HG03280 (cell line): ENCODE data around the gene UPF3A.
"Not testable (repeated sequence)": the region's sequence is repeated elsewhere in the genome, so short reads cannot be mapped to it uniquely, and the experiment has no call there.

Source experiments
- ATAC-seq: cut with Tn5 transposase; IDR thresholded peaks from one replicate; pipeline ENCODE4 v1.9.1; 2021; ENCODE audit warnings: mild to moderate bottlenecking, moderate library complexity; ENCODE audit not compliant: unreplicated experiment

The UPF3A gene

GRCh38 chr13:114281351-114282040, at the start of gene UPF3A:
Gene UPF3A, plus strand, starts transcription at chr13:114281601. Its CDS starts 39 bp downstream, at chr13:114281640.
- peak; percentile 70 for ATAC-seq

- ATAC-seq = no peak
Measured at GRCh38 chr13:114231886-114232285, 49.5 kb upstream of the UPF3A start.

DNA sequence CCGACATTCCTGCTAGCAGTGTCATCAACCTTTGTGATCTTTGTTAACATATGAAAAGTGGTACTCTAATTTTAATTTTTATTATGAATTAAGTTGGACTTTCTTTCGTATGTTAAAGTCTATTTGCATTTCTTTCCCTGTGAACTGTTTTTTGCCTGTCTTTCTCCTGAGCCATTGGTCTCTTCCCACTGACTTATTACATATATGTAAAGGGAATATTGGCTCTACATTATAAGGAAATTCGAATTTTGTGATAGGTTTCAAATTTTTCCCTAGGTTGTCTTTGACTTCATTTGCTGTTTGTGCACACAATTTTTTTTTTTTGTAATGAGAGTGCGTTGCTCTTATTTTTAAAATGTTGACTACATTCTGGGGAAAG, 47.1 kb upstream of the UPF3A start:
- ATAC-seq = no peak

- ATAC-seq = peak; percentile 87
Measured at GRCh38 chr13:114234645-114235421, 46.6 kb upstream of the UPF3A start, which contains the start of gene CDC16. Gene CDC16, plus strand, starts transcription at chr13:114234897. Its CDS starts 188 bp downstream, at chr13:114235085.

- ATAC-seq = no peak
Measured at GRCh38 chr13:114235697-114236096, 45.7 kb upstream of the UPF3A start.

GRCh38 chr13:114236227-114236626, 45.2 kb upstream of the UPF3A start:
- ATAC-seq = no peak

GRCh38 chr13:114237415-114238112, 43.8 kb upstream of the UPF3A start:
- no peak for ATAC-seq

GRCh38 chr13:114241918-114242317, 39.5 kb upstream of the UPF3A start:
- ATAC-seq = no peak

DNA sequence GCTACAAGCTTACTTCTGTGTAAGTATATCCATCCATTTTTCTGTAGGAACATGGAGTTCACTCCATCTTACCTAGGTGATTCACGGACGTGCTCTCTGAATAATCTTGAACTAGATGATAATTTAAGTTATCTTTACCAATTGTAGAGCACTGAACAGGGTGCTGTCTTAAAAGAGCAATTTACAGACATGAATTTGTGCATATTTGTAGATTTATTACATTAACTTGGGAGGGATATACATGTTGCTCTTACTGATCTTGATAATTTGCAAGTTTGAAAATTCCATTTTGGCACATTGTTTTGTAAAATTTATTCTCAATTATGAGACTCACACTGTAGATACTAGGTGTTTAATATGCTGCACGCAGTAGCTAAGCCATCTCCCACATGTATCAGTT, 37.4 kb upstream of the UPF3A start:
- no peak for ATAC-seq

GRCh38 chr13:114244637-114245036, 36.8 kb upstream of the UPF3A start:
- ATAC-seq = no peak

DNA sequence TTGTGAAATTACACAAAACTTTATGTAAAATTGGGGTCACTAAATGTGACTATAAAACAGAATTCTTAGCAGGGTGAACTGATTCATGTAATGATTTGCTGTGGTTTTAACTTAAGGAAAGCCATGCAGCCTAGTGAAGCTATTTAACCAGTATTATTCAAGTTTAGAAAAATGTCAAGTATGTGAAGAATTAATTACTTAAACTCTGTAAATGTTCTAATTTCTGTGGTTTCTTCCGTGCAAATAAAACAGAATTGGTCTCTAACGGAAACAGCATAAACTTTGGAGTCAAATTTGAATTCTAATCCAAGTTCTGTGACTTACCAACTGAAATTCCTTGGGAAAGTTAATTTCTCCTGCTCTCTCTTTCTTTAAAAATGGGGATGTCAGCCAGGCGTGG, 33.4 kb upstream of the UPF3A start:
- ATAC-seq = no peak

- ATAC-seq = no peak
Measured at GRCh38 chr13:114249077-114249476, 32.3 kb upstream of the UPF3A start.

- not testable (repeated sequence) for ATAC-seq
Measured at GRCh38 chr13:114251639-114252440, 29.6 kb upstream of the UPF3A start.

- ATAC-seq = no peak
Measured at GRCh38 chr13:114256547-114256946, 24.9 kb upstream of the UPF3A start.

GRCh38 chr13:114257014-114257413, 24.4 kb upstream of the UPF3A start:
- no peak for ATAC-seq

DNA sequence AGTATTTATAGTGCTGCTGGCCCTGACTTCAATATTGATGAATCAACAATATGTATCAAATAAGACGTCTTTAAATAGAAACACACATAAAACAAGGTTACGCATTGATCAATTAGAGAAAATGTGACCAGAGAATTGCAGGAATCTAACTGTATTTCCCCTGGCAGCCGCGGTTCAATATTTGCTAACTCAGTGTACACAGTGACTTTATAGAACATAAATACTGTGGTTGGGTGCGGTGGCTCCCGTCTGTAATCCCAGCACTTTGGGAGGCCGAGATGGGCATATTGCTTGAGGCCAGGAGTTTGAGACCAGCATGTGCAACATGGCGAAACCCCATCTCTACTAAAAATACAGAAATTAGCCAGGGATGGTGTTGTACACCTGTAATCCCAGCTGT, 22.8 kb upstream of the UPF3A start:
- ATAC-seq = no peak

- no peak for ATAC-seq
Measured at GRCh38 chr13:114259374-114259773, 22.0 kb upstream of the UPF3A start.

GRCh38 chr13:114259974-114260373, 21.4 kb upstream of the UPF3A start:
- ATAC-seq = peak; percentile 82

DNA sequence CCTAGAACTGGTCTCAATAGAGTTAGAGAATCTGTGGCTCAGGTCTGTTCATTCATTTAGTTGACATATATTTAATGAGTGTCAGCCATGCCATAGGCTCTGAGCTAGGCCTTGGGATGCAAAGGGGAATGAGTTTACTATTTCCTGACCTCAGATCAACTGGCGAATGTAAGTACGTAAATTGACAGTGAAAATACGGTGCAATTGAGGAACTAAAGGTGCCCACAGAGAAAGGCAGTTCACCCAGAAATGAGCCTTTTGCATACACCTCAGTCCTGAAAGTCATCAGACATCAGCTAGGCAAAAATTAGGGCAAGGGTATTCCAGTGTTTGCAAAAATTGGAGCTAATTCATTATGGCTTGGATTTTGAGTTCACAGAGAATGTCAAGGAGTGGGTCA, 20.6 kb upstream of the UPF3A start:
- no peak for ATAC-seq

DNA sequence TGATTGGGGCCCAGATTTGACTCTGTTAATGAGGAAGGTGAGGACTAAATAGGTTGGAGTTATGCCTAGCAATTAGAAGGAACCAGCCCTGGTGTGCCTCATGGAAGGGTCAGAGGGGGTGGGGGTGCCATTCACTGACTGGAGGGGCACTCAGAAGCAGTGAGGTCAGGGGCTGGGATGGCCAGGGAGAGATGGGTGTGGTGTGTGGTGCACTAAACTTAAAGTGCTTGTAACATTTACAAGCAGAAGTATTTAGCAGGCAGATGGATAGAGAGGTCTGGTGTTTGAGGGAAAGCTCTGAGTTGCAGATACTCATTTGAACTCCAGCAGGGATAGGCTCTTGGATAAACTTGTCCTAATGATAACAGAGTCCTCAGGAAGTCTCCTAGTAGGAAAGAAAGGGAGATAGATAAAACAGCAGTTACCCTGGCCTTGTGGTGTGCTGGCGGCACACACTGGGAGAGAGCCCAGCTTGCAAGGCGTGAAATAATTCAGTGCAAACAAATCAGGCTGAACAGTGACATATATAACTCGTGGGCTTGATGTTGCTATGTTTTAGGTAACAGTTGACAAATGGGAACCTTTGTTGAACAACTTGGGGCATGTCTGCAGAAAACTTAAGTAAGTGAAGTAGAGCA, 20.0 kb upstream of the UPF3A start:
- no peak for ATAC-seq
